DMS79 (cell line): ENCODE measurements around the gene CCL19.
A peak's percentile ranks its signal among the peaks of the same experiment; 100 is the strongest.

Experiments used
- DNase-seq: peaks from one replicate; lab custom pipeline; 2025; lab: John Stamatoyannopoulos, UW

Gene CCL19

GRCh38 chr9:34694811-34695210 lies 3.7 kb upstream of the CCL19 start:
- no peak for DNase-seq

- DNase-seq: no peak
Observed at GRCh38 chr9:34693560-34693959, 2.5 kb upstream of the CCL19 start.

GRCh38 chr9:34691936-34692315 lies 850 bp upstream of the CCL19 start:
- DNase-seq: no peak

GRCh38 chr9:34689512-34689911 lies 1.6 kb downstream of the CCL19 start:
- no peak for DNase-seq

- DNase-seq: peak; percentile 52
Observed at GRCh38 chr9:34689116-34689470, 2.0 kb downstream of the CCL19 start.

GRCh38 chr9:34688329-34689115 lies 2.6 kb downstream of the CCL19 start:
- peak; percentile 9 for DNase-seq

GRCh38 chr9:34687276-34688030 lies 3.6 kb downstream of the CCL19 start:
- DNase-seq: no peak

- no peak for DNase-seq
Observed at GRCh38 chr9:34686732-34687131, 4.3 kb downstream of the CCL19 start.

- DNase-seq: no peak
Observed at GRCh38 chr9:34686231-34686630, 4.8 kb downstream of the CCL19 start.

- DNase-seq: no peak
Observed at GRCh38 chr9:34685591-34685990, 5.5 kb downstream of the CCL19 start.

GRCh38 chr9:34684816-34685215 lies 6.3 kb downstream of the CCL19 start:
- no peak for DNase-seq

GRCh38 chr9:34684145-34684544 lies 6.9 kb downstream of the CCL19 start:
- DNase-seq: no peak

GRCh38 chr9:34675869-34676268 lies 15.2 kb downstream of the CCL19 start:
- no peak for DNase-seq

GRCh38 chr9:34675048-34675714 lies 15.9 kb downstream of the CCL19 start:
- DNase-seq: peak; percentile 11

- DNase-seq: no peak
Observed at GRCh38 chr9:34674440-34674839, 16.6 kb downstream of the CCL19 start.

- no peak for DNase-seq
Observed at GRCh38 chr9:34671307-34671706, 19.8 kb downstream of the CCL19 start.

GRCh38 chr9:34669809-34670562 lies 21.1 kb downstream of the CCL19 start:
- DNase-seq: no peak

- peak; percentile 95 for DNase-seq
Observed at GRCh38 chr9:34665381-34666250, 25.5 kb downstream of the CCL19 start.

GRCh38 chr9:34665067-34665380 lies 26.1 kb downstream of the CCL19 start:
- DNase-seq: no peak

- no peak for DNase-seq
Observed at GRCh38 chr9:34664281-34665066, 26.6 kb downstream of the CCL19 start.

- DNase-seq: no peak
Observed at GRCh38 chr9:34663303-34663605, 27.8 kb downstream of the CCL19 start.
